ENCODE results near the gene ZNF319. TPM values are rescaled to one million over a fixed set of nuclear protein-coding genes. Genes with fewer than 3 reads are reported as not detected.

The ZNF319 gene
- total and polyA plus RNA-seq, 10 of the 15 experiments (the other 5 are each of a cell fraction or from before 2014, with no cell fraction given), result 0.29 to 7.4 (median 1.7) TPM

DNA sequence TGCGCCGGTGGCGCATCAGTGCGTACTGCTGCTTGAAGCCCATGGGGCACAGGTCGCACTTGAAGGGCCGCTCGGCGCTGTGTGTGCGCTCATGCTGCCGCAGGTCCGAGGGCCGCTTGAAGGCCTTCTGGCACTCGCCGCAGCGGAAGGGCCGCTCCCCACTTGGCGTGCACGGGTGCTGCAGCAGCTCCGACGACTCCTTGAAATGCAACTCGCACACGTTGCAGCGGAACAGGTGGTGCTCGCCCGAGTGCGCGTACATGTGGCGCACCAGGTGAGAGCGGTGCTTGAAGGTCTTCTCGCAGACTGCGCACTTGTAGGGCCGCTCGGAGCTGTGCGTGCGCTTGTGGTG is 3.3 kb downstream of the ZNF319 start:
- in situ Hi-C loops (cut with MboI), result no loop called here
- POLR2A ChIA-PET, result no interaction called here

More for the DNA sequence above, 3.3 kb downstream of the ZNF319 start:
- no peak overlapping the region for H3K9ac ChIP-seq (ENCODE audit: control insufficient read depth, insufficient read depth, low read length)
- no peaks in the 10 kb centered on the region for H4K20me1 ChIP-seq (ENCODE audit: control insufficient read depth, insufficient read depth)
- H3K4me1 ChIP-seq (ENCODE audit: control insufficient read depth, insufficient read depth, low read length), result peaks cover 10% of the 10 kb centered on the region
- H3K36me3 ChIP-seq (ENCODE audit: control insufficient read depth in 2 of 2, insufficient read depth in 2 of 2, low read length in 1 of 2), result no peaks in the 10 kb centered on the region; a peak in 1 of 4 replicates
- ChIA-PET CTCF (no interaction called here), SMC1A (ENCODE audit: uncharacterized antibody, unreplicated experiment) (no interaction called here), RAD21 (ENCODE audit: unreplicated experiment) (no interaction called here)
- intact Hi-C loops (cut with micrococcal nuclease; ENCODE audit: unreplicated experiment), result no loop called here
- no peaks in the 10 kb centered on the region for H3K9me3 ChIP-seq (replicated peaks; ENCODE audit: control insufficient read depth, insufficient read depth, low read length)
- ATAC-seq (no peak), FAIRE-seq (no peak), DNase-seq (ENCODE audit: low read depth, low spot score) (no peak)
- peaks cover 12% of the 10 kb centered on the region for H3K79me2 ChIP-seq (ENCODE audit: control insufficient read depth, insufficient read depth, low read length)
- WGBS (ENCODE audit: insufficient coverage, insufficient replicate concordance, low lambda C conversion rate, missing lambda C conversion rate), result over 99% methylated on average over 35 of the region's 35 CpGs
- no peaks in the 10 kb centered on the region for H3K27me3 ChIP-seq (replicated peaks in 1 of 2; ENCODE audit: control insufficient read depth in 2 of 2, insufficient read depth in 2 of 2, low read length in 1 of 2)
- no peak for TF ChIP-seq PAX5 (IDR thresholded peaks at IDR 0.05; ENCODE audit: borderline replicate concordance, low read depth, low read length)
- no peak for TF ChIP-seq MXI1 (IDR thresholded peaks at IDR 0.05; ENCODE audit: low read depth, low read length)
- TF ChIP-seq, protein P1, sequence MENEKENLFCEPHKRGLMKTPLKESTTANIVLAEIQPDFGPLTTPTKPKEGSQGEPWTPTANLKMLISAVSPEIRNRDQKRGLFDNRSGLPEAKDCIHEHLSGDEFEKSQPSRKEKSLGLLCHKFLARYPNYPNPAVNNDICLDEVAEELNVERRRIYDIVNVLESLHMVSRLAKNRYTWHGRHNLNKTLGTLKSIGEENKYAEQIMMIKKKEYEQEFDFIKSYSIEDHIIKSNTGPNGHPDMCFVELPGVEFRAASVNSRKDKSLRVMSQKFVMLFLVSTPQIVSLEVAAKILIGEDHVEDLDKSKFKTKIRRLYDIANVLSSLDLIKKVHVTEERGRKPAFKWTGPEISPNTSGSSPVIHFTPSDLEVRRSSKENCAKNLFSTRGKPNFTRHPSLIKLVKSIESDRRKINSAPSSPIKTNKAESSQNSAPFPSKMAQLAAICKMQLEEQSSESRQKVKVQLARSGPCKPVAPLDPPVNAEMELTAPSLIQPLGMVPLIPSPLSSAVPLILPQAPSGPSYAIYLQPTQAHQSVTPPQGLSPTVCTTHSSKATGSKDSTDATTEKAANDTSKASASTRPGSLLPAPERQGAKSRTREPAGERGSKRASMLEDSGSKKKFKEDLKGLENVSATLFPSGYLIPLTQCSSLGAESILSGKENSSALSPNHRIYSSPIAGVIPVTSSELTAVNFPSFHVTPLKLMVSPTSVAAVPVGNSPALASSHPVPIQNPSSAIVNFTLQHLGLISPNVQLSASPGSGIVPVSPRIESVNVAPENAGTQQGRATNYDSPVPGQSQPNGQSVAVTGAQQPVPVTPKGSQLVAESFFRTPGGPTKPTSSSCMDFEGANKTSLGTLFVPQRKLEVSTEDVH (IDR thresholded peaks at IDR 0.05; ENCODE audit: low read depth, partially characterized antibody), result no peak
- TF ChIP-seq EP300 (IDR thresholded peaks at IDR 0.05; ENCODE audit: borderline replicate concordance in 1 of 2, control insufficient read depth in 1 of 2, low read depth in 2 of 2, low read length in 2 of 2), result no peak
- no peak for TF ChIP-seq RAD21 (IDR thresholded peaks at IDR 0.05; ENCODE audit: insufficient read depth, low read depth, low read length)
- BruUV-seq (replicated peaks), result no TSS peak
- no peak overlapping the region for H2AFZ ChIP-seq (ENCODE audit: control insufficient read depth, low read depth, low read length)
- H3K27ac ChIP-seq (ENCODE audit: control insufficient read depth, insufficient read depth), result no peak overlapping the region
- no peak overlapping the region for H3K4me3 ChIP-seq
- no peak overlapping the region for H3K4me2 ChIP-seq (ENCODE audit: control insufficient read depth, insufficient read depth)

Data from GM12878 (cell line).